SK-N-SH treated with all-trans-retinoic acid at 6 μM for 48 hours (cell line): ENCODE measurements around the gene SYNDIG1.

Experiments
- ATAC-seq: fragments of 200-7000 bp; cut with Tn5 transposase; 3 replicates; pipeline ENCODE4 v1.9.1; 2020; ENCODE audit warnings: mild to moderate bottlenecking, moderate library complexity
- ARNTL ChIP-seq: fragments of 450-650 bp; formaldehyde crosslinking; IDR thresholded peaks from 2 replicates; pipeline ENCODE4 v1.5.0; 2020; ENCODE audit warnings: low read depth, mild to moderate bottlenecking, moderate library complexity, borderline replicate concordance
- BACH2 ChIP-seq: fragments of 250-450 bp; sonication (Bioruptor Pico); IDR thresholded peaks from 2 replicates; pipeline ENCODE4 v1.9.0; 2021; ENCODE audit warnings: mild to moderate bottlenecking, borderline replicate concordance
- CSDC2 ChIP-seq: fragments of 250-450 bp; sonication (Bioruptor Pico); IDR thresholded peaks from 2 replicates; pipeline ENCODE4 v1.5.0; 2020; ENCODE audit warnings: mild to moderate bottlenecking, moderate library complexity
- ESRRG ChIP-seq: fragments of 250-450 bp; sonication (Bioruptor Pico); IDR thresholded peaks from 2 replicates; pipeline ENCODE4 v1.6.1; 2021; ENCODE audit warnings: mild to moderate bottlenecking
- GLIS3 ChIP-seq: fragments of 250-450 bp; sonication (Bioruptor Pico); IDR thresholded peaks from 2 replicates; pipeline ENCODE4 v1.5.0; 2020; ENCODE audit warnings: mild to moderate bottlenecking, moderate library complexity
- OSR1 ChIP-seq: fragments of 250-450 bp; sonication (Bioruptor Pico); IDR thresholded peaks from 2 replicates; pipeline ENCODE4 v1.8.0; 2022; ENCODE audit warnings: moderate library complexity, mild to moderate bottlenecking, inconsistent platforms
- PPARA ChIP-seq: fragments of 250-450 bp; sonication (Bioruptor Pico); IDR thresholded peaks from 2 replicates; pipeline ENCODE4 v1.5.0; 2020; ENCODE audit warnings: mild to moderate bottlenecking, borderline replicate concordance
- RARB ChIP-seq: fragments of 250-450 bp; sonication (Bioruptor Pico); IDR thresholded peaks from 2 replicates; pipeline ENCODE4 v1.8.0; 2021; ENCODE audit warnings: mild to moderate bottlenecking, moderate library complexity
- SNAI2 ChIP-seq: fragments of 250-450 bp; sonication (Bioruptor Pico); IDR thresholded peaks from 2 replicates; pipeline ENCODE4 v1.5.0; 2020; ENCODE audit warnings: mild to moderate bottlenecking, moderate library complexity
- TCF4 ChIP-seq: fragments of 250-450 bp; sonication (Bioruptor Pico); IDR thresholded peaks from 2 replicates; pipeline ENCODE4 v1.8.0; 2021; ENCODE audit warnings: mild to moderate bottlenecking, moderate library complexity, borderline replicate concordance
- TOX ChIP-seq: fragments of 250-450 bp; sonication (Bioruptor Pico); IDR thresholded peaks from 2 replicates; pipeline ENCODE4 v1.8.0; 2021; ENCODE audit warnings: mild to moderate bottlenecking, moderate library complexity, borderline replicate concordance
- ZC3H10 ChIP-seq: fragments of 250-450 bp; sonication (Bioruptor Pico); IDR thresholded peaks from 2 replicates; pipeline ENCODE4 v1.5.1; 2021; ENCODE audit warnings: mild to moderate bottlenecking, moderate library complexity
- ZFP3 ChIP-seq: fragments of 250-450 bp; sonication (Bioruptor Pico); IDR thresholded peaks from 2 replicates; pipeline ENCODE4 v1.5.0; 2020; ENCODE audit warnings: mild to moderate bottlenecking, moderate library complexity
- ZFP30 ChIP-seq: fragments of 450-650 bp; formaldehyde crosslinking; IDR thresholded peaks from 2 replicates; pipeline ENCODE4 v1.5.0; 2022; ENCODE audit warnings: mild to moderate bottlenecking, moderate library complexity
- ZNF565 ChIP-seq: fragments of 450-650 bp; formaldehyde crosslinking; conservative IDR thresholded peaks from 2 replicates; pipeline ENCODE4 v1.5.0; 2020; ENCODE audit warnings: low read depth, mild to moderate bottlenecking, moderate library complexity
- ZNF70 ChIP-seq: fragments of 450-650 bp; formaldehyde crosslinking; IDR thresholded peaks from 2 replicates; pipeline ENCODE4 v1.5.0; 2020; ENCODE audit warnings: mild to moderate bottlenecking, moderate library complexity
- ZNF8 ChIP-seq: fragments of 450-650 bp; formaldehyde crosslinking; IDR thresholded peaks from 2 replicates; pipeline ENCODE4 v1.5.0; 2020; ENCODE audit warnings: mild to moderate bottlenecking, moderate library complexity
- TF ChIP-seq, protein P1 (sequence below): fragments of 250-450 bp; sonication (Bioruptor Pico); IDR thresholded peaks from 2 replicates; pipeline ENCODE4 v1.5.0; 2020; ENCODE audit warnings: mild to moderate bottlenecking, moderate library complexity
- TF ChIP-seq, protein P2 (sequence below): fragments of 250-450 bp; sonication (Bioruptor Pico); IDR thresholded peaks from 2 replicates; pipeline ENCODE4 v1.5.1; 2020; ENCODE audit warnings: low read depth, mild to moderate bottlenecking, moderate library complexity
- TF ChIP-seq, protein P3 (sequence below): fragments of 250-450 bp; sonication (Bioruptor Pico); IDR thresholded peaks from 2 replicates; pipeline ENCODE4 v1.8.0; 2021; ENCODE audit warnings: low read depth, mild to moderate bottlenecking, moderate library complexity, borderline replicate concordance

Gene SYNDIG1

DNA sequence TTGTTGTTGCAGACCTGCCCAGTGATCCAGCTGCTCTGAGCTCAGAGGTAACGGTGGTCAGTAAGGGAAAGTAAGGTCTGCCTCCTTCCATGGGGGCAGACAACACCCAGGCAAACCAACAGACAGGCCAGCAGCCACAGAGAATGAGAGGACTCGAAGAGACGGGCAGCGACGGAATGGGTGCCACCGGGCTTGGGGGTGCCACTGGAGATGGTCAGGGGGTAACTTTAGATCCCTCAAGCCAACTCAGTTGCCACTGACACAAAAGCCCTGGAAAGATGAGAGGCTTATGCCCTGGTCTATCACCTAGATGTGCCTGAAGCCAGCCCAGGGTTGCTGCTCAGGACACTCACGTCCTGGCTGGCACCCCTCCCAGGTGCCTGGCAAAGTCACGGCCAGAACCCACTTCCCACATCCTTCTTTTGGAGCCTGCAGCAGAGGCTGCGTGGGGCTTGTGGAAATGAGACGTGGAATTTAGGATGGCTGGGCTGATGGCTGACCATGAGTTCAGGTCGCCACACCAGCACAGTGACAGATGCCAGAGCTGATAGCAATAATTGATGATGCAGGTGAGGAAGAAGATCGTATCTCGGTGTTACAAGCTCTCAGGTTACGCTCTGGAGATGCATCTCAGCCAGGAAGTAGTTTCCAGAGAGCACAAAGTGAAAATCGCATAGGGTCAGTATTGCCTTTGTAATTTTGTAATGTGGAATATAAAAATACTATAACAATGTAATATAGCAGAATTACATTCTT, 209.1 kb downstream of the SYNDIG1 start:
- no peak for ATAC-seq
- no peak for TF ChIP-seq ZC3H10
- TF ChIP-seq RARB (CRISPR knock-in tag) = no peak
- TF ChIP-seq BACH2 (CRISPR knock-in tag) = no peak
- TF ChIP-seq ESRRG = no peak
- TF ChIP-seq SNAI2 (CRISPR knock-in tag) = no peak
- no peak for TF ChIP-seq TCF4 (CRISPR knock-in tag)
- TF ChIP-seq PPARA (CRISPR knock-in tag) = no peak
- TF ChIP-seq ZFP3 = no peak
- TF ChIP-seq CSDC2 = no peak
- TF ChIP-seq ZFP30 (CRISPR knock-in tag) = no peak
- no peak for TF ChIP-seq OSR1 (CRISPR knock-in tag)
- TF ChIP-seq TOX = no peak
- no peak for TF ChIP-seq ARNTL (CRISPR knock-in tag)
- TF ChIP-seq ZNF70 (CRISPR knock-in tag) = no peak
- TF ChIP-seq ZNF8 (CRISPR knock-in tag) = no peak
- TF ChIP-seq, protein P1, sequence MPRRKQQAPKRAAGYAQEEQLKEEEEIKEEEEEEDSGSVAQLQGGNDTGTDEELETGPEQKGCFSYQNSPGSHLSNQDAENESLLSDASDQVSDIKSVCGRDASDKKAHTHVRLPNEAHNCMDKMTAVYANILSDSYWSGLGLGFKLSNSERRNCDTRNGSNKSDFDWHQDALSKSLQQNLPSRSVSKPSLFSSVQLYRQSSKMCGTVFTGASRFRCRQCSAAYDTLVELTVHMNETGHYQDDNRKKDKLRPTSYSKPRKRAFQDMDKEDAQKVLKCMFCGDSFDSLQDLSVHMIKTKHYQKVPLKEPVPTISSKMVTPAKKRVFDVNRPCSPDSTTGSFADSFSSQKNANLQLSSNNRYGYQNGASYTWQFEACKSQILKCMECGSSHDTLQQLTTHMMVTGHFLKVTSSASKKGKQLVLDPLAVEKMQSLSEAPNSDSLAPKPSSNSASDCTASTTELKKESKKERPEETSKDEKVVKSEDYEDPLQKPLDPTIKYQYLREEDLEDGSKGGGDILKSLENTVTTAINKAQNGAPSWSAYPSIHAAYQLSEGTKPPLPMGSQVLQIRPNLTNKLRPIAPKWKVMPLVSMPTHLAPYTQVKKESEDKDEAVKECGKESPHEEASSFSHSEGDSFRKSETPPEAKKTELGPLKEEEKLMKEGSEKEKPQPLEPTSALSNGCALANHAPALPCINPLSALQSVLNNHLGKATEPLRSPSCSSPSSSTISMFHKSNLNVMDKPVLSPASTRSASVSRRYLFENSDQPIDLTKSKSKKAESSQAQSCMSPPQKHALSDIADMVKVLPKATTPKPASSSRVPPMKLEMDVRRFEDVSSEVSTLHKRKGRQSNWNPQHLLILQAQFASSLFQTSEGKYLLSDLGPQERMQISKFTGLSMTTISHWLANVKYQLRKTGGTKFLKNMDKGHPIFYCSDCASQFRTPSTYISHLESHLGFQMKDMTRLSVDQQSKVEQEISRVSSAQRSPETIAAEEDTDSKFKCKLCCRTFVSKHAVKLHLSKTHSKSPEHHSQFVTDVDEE = no peak
- no peak for TF ChIP-seq ZNF565 (CRISPR knock-in tag)
- no peak for TF ChIP-seq GLIS3

- no peak for ATAC-seq
- TF ChIP-seq, protein P2, sequence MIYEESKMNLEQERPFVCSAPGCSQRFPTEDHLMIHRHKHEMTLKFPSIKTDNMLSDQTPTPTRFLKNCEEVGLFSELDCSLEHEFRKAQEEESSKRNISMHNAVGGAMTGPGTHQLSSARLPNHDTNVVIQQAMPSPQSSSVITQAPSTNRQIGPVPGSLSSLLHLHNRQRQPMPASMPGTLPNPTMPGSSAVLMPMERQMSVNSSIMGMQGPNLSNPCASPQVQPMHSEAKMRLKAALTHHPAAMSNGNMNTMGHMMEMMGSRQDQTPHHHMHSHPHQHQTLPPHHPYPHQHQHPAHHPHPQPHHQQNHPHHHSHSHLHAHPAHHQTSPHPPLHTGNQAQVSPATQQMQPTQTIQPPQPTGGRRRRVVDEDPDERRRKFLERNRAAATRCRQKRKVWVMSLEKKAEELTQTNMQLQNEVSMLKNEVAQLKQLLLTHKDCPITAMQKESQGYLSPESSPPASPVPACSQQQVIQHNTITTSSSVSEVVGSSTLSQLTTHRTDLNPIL (CRISPR knock-in tag) = no peak
- no peak for TF ChIP-seq BACH2 (CRISPR knock-in tag)
- no peak for TF ChIP-seq ZC3H10
- TF ChIP-seq ZNF8 (CRISPR knock-in tag) = no peak
Observed at GRCh38 chr20:24679448-24680047, 210.1 kb downstream of the SYNDIG1 start.

DNA sequence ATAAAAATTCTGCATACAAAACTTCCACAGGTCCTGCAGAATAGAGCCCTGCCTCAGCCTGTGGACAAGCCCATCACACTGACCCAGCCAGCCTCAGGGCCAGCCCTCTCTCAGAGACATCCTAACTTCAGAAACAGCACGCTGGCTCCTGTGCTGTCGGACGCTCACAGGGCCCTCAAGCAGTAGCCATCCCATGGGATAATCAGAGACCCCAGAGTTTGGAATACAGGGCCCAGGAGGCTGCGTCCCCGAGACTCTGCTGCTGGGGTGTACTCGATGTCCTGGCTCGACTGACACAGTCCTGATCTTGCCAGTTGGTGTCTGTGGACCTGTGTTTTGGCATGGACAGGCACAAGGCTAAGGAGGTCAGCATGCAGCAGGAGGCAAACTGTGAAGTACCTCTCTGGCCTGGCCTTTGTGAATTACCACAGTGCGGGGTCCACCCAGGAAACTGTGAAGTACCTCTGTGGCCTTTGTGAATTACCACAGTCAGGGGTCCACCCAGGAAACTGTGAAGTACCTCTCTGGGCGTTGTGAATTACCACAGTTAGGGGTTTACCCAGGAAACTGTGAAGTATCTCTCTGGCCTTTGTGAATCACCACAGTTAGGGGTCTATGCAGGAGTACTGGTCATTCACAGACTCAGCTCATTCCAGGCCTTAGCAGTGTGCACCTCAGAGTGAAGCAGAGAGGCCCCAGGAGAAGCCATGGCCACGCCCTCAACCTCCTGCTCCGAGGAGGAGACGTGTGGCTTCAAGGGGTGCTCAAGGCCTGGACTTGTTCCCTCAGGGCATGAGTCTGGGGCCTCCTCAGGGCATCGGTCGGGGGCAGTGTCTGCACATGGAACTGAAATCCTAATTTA, 212.4 kb downstream of the SYNDIG1 start:
- TF ChIP-seq PPARA (CRISPR knock-in tag) (no peak), ZFP30 (CRISPR knock-in tag) (no peak), SNAI2 (CRISPR knock-in tag) (no peak), OSR1 (CRISPR knock-in tag) (no peak), ZFP3 (no peak), ZNF70 (CRISPR knock-in tag) (no peak), BACH2 (CRISPR knock-in tag) (no peak), ZC3H10 (no peak)
- TF ChIP-seq, protein P2 (CRISPR knock-in tag) = no peak
- TF ChIP-seq, protein P3, sequence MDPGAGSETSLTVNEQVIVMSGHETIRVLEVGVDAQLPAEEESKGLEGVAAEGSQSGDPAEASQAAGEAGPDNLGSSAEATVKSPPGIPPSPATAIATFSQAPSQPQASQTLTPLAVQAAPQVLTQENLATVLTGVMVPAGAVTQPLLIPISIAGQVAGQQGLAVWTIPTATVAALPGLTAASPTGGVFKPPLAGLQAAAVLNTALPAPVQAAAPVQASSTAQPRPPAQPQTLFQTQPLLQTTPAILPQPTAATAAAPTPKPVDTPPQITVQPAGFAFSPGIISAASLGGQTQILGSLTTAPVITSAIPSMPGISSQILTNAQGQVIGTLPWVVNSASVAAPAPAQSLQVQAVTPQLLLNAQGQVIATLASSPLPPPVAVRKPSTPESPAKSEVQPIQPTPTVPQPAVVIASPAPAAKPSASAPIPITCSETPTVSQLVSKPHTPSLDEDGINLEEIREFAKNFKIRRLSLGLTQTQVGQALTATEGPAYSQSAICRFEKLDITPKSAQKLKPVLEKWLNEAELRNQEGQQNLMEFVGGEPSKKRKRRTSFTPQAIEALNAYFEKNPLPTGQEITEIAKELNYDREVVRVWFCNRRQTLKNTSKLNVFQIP (CRISPR knock-in tag) = no peak
- TF ChIP-seq, protein P1 = no peak
- no peak for ATAC-seq
